ENCODE results near the gene HPCAL4.

DNA sequence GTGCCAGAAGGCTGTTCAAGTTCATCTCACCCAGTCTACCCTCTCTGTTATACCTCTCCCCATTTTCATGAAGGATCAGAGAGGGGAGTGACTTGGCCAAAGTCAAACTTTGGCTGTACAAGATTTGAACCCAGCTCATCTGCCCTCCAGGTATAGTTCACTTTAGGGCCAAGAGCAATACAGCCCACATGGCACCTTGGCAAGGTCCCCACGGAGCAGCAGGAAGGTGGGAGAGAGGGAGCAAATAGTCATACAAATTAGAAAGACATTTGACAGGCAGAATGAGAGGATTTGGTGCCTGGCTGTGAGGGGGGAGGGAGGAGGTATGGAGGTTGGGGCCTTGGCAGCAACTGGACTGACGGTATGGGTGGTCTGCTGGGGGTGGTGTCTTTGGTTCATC lies 1.0 kb downstream of the HPCAL4 start:
- no peak for TF ChIP-seq CTCF (IDR thresholded peaks at IDR 0.05; ENCODE audit: low read depth, low read length)
- no peak for TF ChIP-seq EZH2phosphoT487 (IDR thresholded peaks at IDR 0.05; ENCODE audit: low read depth)

Data from OCI-LY3 (cell line).